ENCODE results near the gene ROR2.
A peak's percentile ranks its signal among the peaks of the same experiment; 100 is the strongest.

The ROR2 gene

DNA sequence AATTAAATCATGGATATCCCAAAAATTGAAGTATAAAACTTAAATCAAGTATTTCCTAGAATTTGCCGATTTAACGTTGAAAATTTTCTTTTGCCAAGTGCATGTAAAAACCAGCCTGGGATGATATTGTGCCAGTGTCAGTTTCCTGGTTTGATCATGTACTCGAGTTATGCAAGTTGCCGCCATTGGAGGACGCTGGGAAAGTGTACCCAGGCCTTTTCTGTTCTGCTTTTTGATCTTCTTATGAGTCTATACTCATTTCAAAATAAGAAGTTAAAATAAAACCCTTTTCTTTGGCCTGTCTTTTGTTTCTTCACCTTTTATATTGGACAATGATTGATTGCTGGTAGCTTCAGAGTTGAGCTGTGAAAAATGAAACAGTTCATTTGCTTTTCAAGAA, 433.3 kb downstream of the ROR2 start:
- DNase-seq (ENCODE audit: low read depth): no peak

DNA sequence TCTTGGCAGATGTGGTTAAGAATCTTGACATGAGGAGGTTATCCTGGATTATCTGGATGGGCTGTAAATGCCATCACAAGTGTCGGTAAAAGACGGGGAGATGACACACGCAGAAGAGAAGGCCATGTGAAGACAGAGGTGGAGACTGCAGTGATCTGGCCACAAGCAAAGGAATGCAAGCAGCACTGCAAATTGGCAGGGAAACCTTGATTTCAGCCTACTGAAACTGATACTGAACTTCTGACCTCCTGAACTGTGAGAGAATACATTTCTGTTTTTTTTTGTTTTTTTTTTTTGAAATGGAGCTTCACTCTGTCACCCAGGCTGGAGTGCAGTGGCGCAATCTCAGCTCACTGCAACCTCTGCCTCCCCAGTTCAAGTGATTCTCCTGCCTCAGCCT, 433.9 kb downstream of the ROR2 start:
- no peak for DNase-seq (ENCODE audit: low read depth)

DNA sequence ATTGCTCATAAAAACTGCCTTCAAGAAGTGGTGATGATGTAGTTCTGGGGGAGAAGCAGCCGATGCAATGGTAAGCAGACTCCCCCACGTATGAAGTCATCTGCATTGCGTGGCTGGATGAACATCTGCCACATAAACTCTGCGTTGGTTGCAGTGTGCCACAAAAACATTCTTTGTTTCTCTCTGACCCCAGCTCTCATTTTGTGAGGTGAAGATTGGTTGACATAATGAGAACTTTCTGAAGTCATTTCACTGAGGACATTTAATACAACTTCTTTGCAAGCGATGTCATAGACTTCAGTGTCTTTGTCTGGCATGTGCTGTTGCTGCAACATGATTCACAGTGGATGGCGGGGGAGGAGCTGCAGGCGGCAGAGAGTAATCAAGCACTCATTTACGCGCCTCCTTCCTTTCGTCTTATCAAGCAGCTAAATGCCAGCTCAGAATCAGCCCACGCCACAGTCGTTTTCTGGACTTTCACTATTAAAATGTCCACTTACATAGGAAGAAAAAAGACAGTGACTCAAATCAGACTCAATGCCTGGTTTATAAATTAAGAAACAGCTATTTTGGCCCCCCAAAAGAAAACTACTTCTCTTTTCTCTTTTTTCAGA, 434.8 kb downstream of the ROR2 start:
- peak; percentile 66 for DNase-seq (ENCODE audit: low read depth)
